HEK293T (cell line): Measurements from ENCODE around the gene AGBL1.

Source experiments
- ARNT ChIP-seq: fragments of 450-650 bp; IDR thresholded peaks from 2 replicates; pipeline ENCODE4 v1.6.1; 2017; ENCODE audit warnings: mild to moderate bottlenecking
- BHLHE40 ChIP-seq: fragments of 450-650 bp; IDR thresholded peaks from 2 replicates; pipeline ENCODE4 v1.6.1; 2016; ENCODE audit warnings: mild to moderate bottlenecking, moderate library complexity, borderline replicate concordance
- HDGF ChIP-seq: fragments of 450-650 bp; IDR thresholded peaks from 2 replicates; pipeline ENCODE4 v1.6.1; 2017; ENCODE audit warnings: antibody characterized with exemption, borderline replicate concordance
- SP1 ChIP-seq: fragments of 450-650 bp; IDR thresholded peaks from 2 replicates; pipeline ENCODE4 v1.6.1; 2017

DNA sequence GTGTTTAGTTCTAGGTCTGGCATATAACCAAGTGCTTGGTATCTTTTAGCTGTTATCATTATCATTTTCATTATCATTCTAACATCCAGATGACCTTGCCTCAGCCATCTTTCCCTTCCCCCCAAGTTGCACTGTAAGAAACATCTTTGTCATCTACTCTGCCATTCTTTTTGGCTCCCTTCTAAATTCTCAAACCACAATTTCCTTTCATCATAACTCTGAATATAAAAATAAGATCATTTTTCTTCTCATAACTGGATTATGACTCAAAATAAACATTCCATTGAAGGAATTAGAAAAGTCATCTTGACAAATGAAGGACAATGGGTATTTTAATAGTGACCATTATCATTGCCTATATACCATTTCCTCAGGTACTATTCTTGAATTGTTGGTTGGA lies 786.2 kb downstream of the AGBL1 start:
- TF ChIP-seq HDGF (no peak), ARNT (no peak), SP1 (no peak), BHLHE40 (no peak)
